GM04504 (cell line): Measurements from ENCODE around the gene EHD1.

Experiments used
- DNase-seq: peaks from one replicate; pipeline ENCODE4 v3.0.0-alpha.2; 2012; ENCODE audit warnings: low read depth

EHD1 gene

GRCh38 chr11:64842851-64843685 lies 35.4 kb downstream of the EHD1 start:
- no peak for DNase-seq

GRCh38 chr11:64842366-64842759 lies 36.1 kb downstream of the EHD1 start:
- no peak for DNase-seq

- DNase-seq = no peak
Measured at GRCh38 chr11:64841592-64842365, 36.6 kb downstream of the EHD1 start.

- DNase-seq = no peak
Measured at GRCh38 chr11:64839887-64840782, 38.3 kb downstream of the EHD1 start.

GRCh38 chr11:64839335-64839734 lies 39.1 kb downstream of the EHD1 start:
- DNase-seq = no peak

- no peak for DNase-seq
Measured at GRCh38 chr11:64838600-64839334, 39.7 kb downstream of the EHD1 start.

- DNase-seq = no peak
Measured at GRCh38 chr11:64837887-64838351, 40.5 kb downstream of the EHD1 start.

- DNase-seq = no peak
Measured at GRCh38 chr11:64836448-64837072, 41.9 kb downstream of the EHD1 start.

GRCh38 chr11:64835616-64836447 lies 42.6 kb downstream of the EHD1 start:
- no peak for DNase-seq

GRCh38 chr11:64834723-64835615 lies 43.5 kb downstream of the EHD1 start:
- DNase-seq = no peak

GRCh38 chr11:64834031-64834722 lies 44.2 kb downstream of the EHD1 start:
- DNase-seq = no peak

- no peak for DNase-seq
Measured at GRCh38 chr11:64833509-64833908, 44.9 kb downstream of the EHD1 start.

GRCh38 chr11:64833198-64833502 lies 45.3 kb downstream of the EHD1 start:
- DNase-seq = no peak

- no peak for DNase-seq
Measured at GRCh38 chr11:64832467-64833197, 45.8 kb downstream of the EHD1 start.

GRCh38 chr11:64831411-64831891 lies 47.0 kb downstream of the EHD1 start:
- no peak for DNase-seq

GRCh38 chr11:64829536-64830251 lies 48.7 kb downstream of the EHD1 start:
- DNase-seq = no peak

- DNase-seq = no peak
Measured at GRCh38 chr11:64827451-64827839, 51.0 kb downstream of the EHD1 start.
